KMS-11 (cell line): ENCODE results near the gene P2RX2.

Experiments used
- H2AFZ ChIP-seq: fragments of 200-600 bp; sonication (generic); 2 replicates; pipeline ENCODE4 v1.6.1; 2016; ENCODE audit warnings: antibody characterized with exemption, mixed run types, low read depth
- H3K27ac ChIP-seq: fragments of 200-600 bp; sonication (generic); 2 replicates; pipeline ENCODE4 v1.6.1; 2016; ENCODE audit warnings: mild to moderate bottlenecking, mixed run types
- H3K27me3 ChIP-seq: fragments of 200-600 bp; sonication (generic); 2 replicates; pipeline ENCODE4 v1.6.1; 2017; ENCODE audit warnings: mild to moderate bottlenecking, low read depth, mixed run types, moderate library complexity; ENCODE audit not compliant: insufficient read depth
- H3K36me3 ChIP-seq: fragments of 200-600 bp; sonication (generic); 2 replicates; pipeline ENCODE4 v1.6.1; 2017; ENCODE audit warnings: mild to moderate bottlenecking, mixed run types; ENCODE audit not compliant: insufficient read depth
- H3K4me1 ChIP-seq: fragments of 200-600 bp; sonication (generic); 2 replicates; pipeline ENCODE4 v1.6.1; 2016; ENCODE audit warnings: mild to moderate bottlenecking, low read depth, mixed run types; ENCODE audit not compliant: poor library complexity, severe bottlenecking
- H3K4me2 ChIP-seq: fragments of 200-600 bp; sonication (generic); 2 replicates; pipeline ENCODE4 v1.7.0; 2016; ENCODE audit warnings: mild to moderate bottlenecking, mixed run types
- H3K4me3 ChIP-seq: fragments of 200-600 bp; sonication (generic); IDR thresholded peaks from 2 replicates; pipeline ENCODE4 v1.6.1; 2017; ENCODE audit warnings: low read depth, low read length, mixed read lengths; ENCODE audit not compliant: insufficient read depth
- H3K79me2 ChIP-seq: fragments of 200-600 bp; sonication (generic); 2 replicates; pipeline ENCODE4 v1.6.1; 2016; ENCODE audit warnings: low read depth, mixed run types; ENCODE audit not compliant: insufficient read depth
- H3K9ac ChIP-seq: fragments of 200-600 bp; sonication (generic); 2 replicates; pipeline ENCODE4 v1.6.1; 2016; ENCODE audit warnings: mild to moderate bottlenecking, mixed run types
- H4K20me1 ChIP-seq: fragments of 200-600 bp; sonication (generic); 2 replicates; pipeline ENCODE4 v1.6.1; 2016; ENCODE audit warnings: mild to moderate bottlenecking, mixed run types; ENCODE audit not compliant: insufficient read depth
- CTCF ChIP-seq: fragments of 200-600 bp; sonication (generic); conservative IDR thresholded peaks from 2 replicates; pipeline ENCODE4 v1.6.1; 2017; ENCODE audit warnings: low read depth, mild to moderate bottlenecking, antibody characterized with exemption, low read length, moderate library complexity, mixed read lengths

P2RX2 gene

GRCh38 chr12:132610866-132611602 is 7.5 kb upstream of the P2RX2 start:
- Histone ChIP-seq H3K79me2 (no peaks in the 10 kb centered on the region), H3K36me3 (no peaks in the 10 kb centered on the region), H3K4me3 (no peak overlapping the region), H3K27me3 (peaks cover 10% of the 10 kb centered on the region; the same call in 1 of the 2 replicates), H4K20me1 (no peaks in the 10 kb centered on the region), H3K9ac (no peak overlapping the region), H3K27ac (no peak overlapping the region), H2AFZ (no peak overlapping the region), H3K4me1 (no peaks in the 10 kb centered on the region), H3K4me2 (no peak overlapping the region)
- TF ChIP-seq CTCF = no peak

DNA sequence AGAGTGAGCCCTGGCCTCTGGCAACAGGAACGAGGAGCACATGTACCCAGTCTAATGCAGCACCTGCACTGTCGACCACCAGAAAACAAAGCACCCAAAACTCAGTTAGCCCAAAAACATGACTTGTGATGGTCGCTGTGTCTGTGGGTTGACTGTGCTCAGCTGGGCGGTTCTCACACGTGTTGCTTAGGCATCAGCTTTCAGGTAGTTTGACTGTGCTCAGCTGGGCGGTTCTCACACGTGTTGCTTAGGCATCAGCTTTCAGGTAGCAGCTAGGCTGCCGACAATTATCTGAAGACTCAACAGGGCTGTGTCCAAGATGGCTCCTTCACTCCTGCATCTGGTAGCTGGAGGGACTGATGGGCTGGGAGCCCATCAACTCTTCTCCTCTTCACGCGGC is 7.0 kb upstream of the P2RX2 start:
- Histone ChIP-seq H3K4me2 (no peak overlapping the region), H3K9ac (no peak overlapping the region)
- TF ChIP-seq CTCF = no peak

DNA sequence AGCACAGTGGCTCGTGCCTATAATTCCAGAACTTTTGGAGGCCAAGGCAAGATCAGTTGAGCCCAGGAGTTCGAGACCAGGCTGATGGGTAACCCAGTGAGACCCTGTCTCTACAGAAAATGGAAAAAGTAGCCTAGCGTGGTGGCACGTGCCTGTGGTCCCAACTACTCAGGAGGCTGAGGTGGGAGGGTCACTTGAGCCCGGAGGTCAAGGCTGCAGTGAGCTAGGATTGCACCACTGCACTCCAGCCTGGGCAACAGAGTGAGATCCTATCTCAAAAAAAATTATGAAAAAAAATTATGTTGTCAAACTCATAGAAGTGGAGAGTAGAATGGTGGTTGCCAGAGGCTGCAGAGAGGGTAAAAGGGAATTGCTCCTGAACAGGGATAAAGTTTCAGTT is 4.5 kb upstream of the P2RX2 start:
- H3K4me2 ChIP-seq = no peak overlapping the region
- H3K4me3 ChIP-seq = no peak overlapping the region
- H3K27me3 ChIP-seq = peaks cover 4% of the 10 kb centered on the region; the same call in 1 of the 2 replicates
- TF ChIP-seq CTCF = no peak
- H3K4me1 ChIP-seq = no peaks in the 10 kb centered on the region
- H2AFZ ChIP-seq = no peak overlapping the region
- no peaks in the 10 kb centered on the region for H3K36me3 ChIP-seq
- H3K27ac ChIP-seq = no peak overlapping the region
- H3K79me2 ChIP-seq = no peaks in the 10 kb centered on the region
- no peak overlapping the region for H3K9ac ChIP-seq
- H4K20me1 ChIP-seq = no peaks in the 10 kb centered on the region

More for the DNA sequence above, 7.0 kb upstream of the P2RX2 start:
- H3K79me2 ChIP-seq = no peaks in the 10 kb centered on the region
- H3K4me3 ChIP-seq = no peak overlapping the region
- H3K27me3 ChIP-seq = peaks cover 10% of the 10 kb centered on the region; the same call in 1 of the 2 replicates
- no peak overlapping the region for H3K27ac ChIP-seq
- H4K20me1 ChIP-seq = no peaks in the 10 kb centered on the region
- H3K4me1 ChIP-seq = no peaks in the 10 kb centered on the region
- H3K36me3 ChIP-seq = no peaks in the 10 kb centered on the region
- H2AFZ ChIP-seq = no peak overlapping the region

DNA sequence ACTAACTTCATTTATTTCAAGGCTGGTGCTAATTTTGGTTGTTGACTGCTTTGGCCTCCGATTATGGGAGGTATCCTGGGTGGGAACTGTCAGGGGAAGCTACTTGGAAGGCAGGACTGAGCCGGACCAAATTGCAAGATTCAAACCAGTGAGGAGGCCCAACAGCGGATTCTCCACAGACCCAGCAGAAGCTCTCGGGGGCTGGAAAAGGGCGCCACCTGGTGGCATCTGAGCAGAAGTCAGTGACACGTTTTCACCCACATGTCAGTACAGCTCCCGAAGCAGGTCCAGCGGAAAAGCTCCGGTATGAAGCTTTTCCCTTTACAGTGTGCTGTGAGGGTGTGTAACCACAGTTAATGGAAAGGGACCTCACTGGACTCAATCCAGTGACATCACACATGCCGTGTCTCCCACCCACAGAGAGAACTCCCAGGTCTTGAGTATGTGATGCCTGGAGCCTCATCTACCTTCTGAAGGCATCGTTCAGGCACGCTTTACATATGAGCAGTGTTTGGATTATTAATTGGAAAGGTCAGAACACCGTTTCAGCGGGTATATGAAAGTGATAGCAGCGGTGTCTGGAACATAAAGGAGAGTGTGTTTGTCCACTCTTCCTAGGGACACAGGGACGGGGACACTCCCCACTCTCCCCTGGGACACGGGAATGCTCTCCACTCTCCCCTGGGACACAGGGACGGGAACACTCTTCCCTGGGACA is 3.6 kb upstream of the P2RX2 start:
- Histone ChIP-seq H4K20me1 (no peaks in the 10 kb centered on the region), H2AFZ (no peak overlapping the region), H3K9ac (no peak overlapping the region), H3K4me2 (no peak overlapping the region), H3K4me1 (no peaks in the 10 kb centered on the region), H3K27ac (no peak overlapping the region), H3K79me2 (no peaks in the 10 kb centered on the region), H3K27me3 (no peaks in the 10 kb centered on the region; the same call in 1 of the 2 replicates), H3K4me3 (no peak overlapping the region), H3K36me3 (no peaks in the 10 kb centered on the region)
- TF ChIP-seq CTCF = peak; percentile 72
